ENCODE data around the gene HLA-E.
"Not testable (repeated sequence)": the region's sequence is repeated elsewhere in the genome, so short reads cannot be mapped to it uniquely, and the experiment has no call there.

The HLA-E gene

DNA sequence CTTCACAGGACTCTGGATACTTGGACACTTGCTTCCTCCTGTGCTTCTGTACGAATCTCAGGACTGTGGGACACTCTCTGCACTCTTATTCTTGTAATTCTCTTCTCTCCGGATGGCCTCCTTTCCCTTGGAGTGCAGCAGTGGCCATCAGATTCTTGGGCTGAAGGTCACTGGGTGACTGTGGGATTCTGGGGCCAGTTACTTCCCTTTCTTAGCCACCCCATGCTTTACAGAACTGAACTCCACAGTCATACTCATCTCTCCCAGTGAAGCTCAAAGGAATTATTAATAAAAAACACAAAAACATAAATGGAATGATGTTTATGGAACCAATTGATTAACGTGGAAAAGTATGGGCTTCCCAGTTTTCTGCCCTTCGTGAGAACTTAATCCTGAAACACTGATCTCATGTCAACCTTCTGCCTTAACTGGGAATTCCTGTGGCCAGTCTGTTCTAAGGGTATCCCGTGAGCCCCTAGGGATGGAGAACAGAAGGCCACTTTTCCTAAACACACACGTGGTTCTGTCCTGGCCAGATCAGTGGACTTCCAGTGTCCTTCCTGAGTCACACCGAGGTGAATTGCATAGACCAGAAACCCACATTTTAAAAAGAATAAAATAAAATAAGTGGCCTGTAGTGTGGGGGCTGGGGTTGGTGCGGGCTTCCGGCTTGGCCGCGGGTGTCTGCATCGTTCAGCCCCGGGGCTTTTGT is 23.6 kb upstream of the HLA-E start:
- TF ChIP-seq TOX (CRISPR knock-in tag; IDR thresholded peaks at IDR 0.05; ENCODE audit: borderline replicate concordance), result no peak
- TF ChIP-seq, protein P1, sequence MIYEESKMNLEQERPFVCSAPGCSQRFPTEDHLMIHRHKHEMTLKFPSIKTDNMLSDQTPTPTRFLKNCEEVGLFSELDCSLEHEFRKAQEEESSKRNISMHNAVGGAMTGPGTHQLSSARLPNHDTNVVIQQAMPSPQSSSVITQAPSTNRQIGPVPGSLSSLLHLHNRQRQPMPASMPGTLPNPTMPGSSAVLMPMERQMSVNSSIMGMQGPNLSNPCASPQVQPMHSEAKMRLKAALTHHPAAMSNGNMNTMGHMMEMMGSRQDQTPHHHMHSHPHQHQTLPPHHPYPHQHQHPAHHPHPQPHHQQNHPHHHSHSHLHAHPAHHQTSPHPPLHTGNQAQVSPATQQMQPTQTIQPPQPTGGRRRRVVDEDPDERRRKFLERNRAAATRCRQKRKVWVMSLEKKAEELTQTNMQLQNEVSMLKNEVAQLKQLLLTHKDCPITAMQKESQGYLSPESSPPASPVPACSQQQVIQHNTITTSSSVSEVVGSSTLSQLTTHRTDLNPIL (CRISPR knock-in tag; IDR thresholded peaks at IDR 0.05; ENCODE audit: low read depth), result no peak
- no peak for TF ChIP-seq ISL1 (CRISPR knock-in tag; IDR thresholded peaks at IDR 0.05)
- no peak for TF ChIP-seq ZNF565 (CRISPR knock-in tag; conservative IDR thresholded peaks at IDR 0.05; ENCODE audit: low read depth)
- no peak for TF ChIP-seq PPARA (CRISPR knock-in tag; IDR thresholded peaks at IDR 0.05; ENCODE audit: borderline replicate concordance)
- no peak for TF ChIP-seq ZFP3 (CRISPR knock-in tag; IDR thresholded peaks at IDR 0.05)
- TF ChIP-seq, protein P2, sequence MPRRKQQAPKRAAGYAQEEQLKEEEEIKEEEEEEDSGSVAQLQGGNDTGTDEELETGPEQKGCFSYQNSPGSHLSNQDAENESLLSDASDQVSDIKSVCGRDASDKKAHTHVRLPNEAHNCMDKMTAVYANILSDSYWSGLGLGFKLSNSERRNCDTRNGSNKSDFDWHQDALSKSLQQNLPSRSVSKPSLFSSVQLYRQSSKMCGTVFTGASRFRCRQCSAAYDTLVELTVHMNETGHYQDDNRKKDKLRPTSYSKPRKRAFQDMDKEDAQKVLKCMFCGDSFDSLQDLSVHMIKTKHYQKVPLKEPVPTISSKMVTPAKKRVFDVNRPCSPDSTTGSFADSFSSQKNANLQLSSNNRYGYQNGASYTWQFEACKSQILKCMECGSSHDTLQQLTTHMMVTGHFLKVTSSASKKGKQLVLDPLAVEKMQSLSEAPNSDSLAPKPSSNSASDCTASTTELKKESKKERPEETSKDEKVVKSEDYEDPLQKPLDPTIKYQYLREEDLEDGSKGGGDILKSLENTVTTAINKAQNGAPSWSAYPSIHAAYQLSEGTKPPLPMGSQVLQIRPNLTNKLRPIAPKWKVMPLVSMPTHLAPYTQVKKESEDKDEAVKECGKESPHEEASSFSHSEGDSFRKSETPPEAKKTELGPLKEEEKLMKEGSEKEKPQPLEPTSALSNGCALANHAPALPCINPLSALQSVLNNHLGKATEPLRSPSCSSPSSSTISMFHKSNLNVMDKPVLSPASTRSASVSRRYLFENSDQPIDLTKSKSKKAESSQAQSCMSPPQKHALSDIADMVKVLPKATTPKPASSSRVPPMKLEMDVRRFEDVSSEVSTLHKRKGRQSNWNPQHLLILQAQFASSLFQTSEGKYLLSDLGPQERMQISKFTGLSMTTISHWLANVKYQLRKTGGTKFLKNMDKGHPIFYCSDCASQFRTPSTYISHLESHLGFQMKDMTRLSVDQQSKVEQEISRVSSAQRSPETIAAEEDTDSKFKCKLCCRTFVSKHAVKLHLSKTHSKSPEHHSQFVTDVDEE (CRISPR knock-in tag; IDR thresholded peaks at IDR 0.05), result no peak
- no peak for ATAC-seq

DNA sequence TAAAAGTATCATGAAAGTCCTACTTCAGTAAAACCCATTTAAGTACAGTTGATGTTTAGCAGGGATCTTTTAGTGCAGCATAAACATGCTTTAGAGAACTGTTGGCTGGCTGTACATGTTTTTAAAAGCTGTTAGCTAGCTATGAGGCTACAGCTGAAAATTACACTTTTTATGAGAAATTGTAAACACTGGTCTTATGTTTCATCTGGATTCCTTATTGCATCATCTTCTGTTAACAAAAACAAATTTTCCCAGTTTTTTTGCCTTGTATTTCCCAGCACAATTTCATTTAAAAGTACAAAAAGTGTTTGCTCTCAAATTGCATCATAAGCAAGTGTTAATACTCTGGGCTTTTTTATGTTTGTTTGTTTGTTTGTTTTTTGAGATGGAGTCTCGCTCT is 18.3 kb upstream of the HLA-E start:
- TF ChIP-seq, protein P3, sequence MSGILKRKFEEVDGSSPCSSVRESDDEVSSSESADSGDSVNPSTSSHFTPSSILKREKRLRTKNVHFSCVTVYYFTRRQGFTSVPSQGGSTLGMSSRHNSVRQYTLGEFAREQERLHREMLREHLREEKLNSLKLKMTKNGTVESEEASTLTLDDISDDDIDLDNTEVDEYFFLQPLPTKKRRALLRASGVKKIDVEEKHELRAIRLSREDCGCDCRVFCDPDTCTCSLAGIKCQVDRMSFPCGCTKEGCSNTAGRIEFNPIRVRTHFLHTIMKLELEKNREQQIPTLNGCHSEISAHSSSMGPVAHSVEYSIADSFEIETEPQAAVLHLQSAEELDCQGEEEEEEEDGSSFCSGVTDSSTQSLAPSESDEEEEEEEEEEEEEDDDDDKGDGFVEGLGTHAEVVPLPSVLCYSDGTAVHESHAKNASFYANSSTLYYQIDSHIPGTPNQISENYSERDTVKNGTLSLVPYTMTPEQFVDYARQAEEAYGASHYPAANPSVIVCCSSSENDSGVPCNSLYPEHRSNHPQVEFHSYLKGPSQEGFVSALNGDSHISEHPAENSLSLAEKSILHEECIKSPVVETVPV (CRISPR knock-in tag; IDR thresholded peaks at IDR 0.05), result no peak
- TF ChIP-seq, protein P2 (CRISPR knock-in tag; IDR thresholded peaks at IDR 0.05), result no peak
- no peak for TF ChIP-seq ZFP3 (CRISPR knock-in tag; IDR thresholded peaks at IDR 0.05)
- TF ChIP-seq ZC3H10 (CRISPR knock-in tag; IDR thresholded peaks at IDR 0.05), result no peak
- no peak for TF ChIP-seq TCF4 (CRISPR knock-in tag; IDR thresholded peaks at IDR 0.05; ENCODE audit: borderline replicate concordance)
- TF ChIP-seq OSR1 (CRISPR knock-in tag; IDR thresholded peaks at IDR 0.05), result no peak
- ATAC-seq, result no peak

DNA sequence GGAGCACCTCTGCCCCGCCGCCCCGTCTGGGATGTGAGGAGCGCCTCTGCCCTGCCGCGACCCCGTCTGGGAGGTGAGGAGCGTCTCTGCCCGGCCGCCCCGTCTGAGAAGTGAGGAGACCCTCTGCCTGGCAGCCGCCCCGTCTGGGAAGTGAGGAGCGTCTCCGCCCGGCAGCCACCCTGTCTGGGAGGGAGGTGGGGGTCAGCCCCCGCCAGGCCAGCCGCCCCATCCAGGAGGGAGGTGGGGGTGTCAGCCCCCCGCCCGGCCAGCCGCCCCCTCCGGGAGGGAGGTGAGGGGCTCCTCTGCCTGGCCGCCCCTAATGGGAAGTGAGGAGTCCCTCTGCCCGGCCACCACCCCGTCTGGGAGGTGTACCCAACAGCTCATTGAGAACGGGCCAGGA is 14.2 kb upstream of the HLA-E start:
- not testable (repeated sequence) for ATAC-seq

DNA sequence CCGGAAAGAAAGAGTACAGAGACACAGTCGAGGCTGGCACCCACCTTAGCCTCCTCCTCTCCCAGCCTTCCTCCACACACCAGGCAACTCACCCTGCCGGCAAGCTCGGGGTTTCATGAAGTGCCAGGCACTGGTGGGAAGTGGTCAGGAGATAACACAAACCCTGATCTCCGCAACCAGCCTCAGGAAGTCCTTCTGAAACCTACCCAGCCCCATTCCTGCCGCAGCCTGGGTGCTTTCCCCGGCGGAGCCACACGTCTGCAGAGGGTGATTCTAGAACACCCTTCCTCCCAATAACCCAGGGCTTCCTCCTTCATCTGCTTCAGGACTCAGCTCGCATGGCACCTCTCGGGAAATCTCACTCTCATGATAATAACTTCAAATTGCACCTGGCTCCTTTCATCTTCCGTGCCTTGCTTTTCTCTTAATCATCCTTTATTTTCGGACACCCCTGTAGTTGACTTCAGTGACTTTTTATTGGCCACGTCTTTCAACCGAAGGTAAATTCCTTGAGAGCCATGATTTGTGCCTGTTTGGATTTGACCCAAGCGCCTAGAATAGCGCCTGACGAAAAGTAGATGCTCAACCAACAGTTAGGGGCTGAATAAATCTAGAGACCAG is 8.7 kb upstream of the HLA-E start:
- no peak for ATAC-seq
- TF ChIP-seq, protein P3 (CRISPR knock-in tag; IDR thresholded peaks at IDR 0.05), result no peak
- TF ChIP-seq ZC3H10 (CRISPR knock-in tag; IDR thresholded peaks at IDR 0.05) (no peak), ISL1 (CRISPR knock-in tag; IDR thresholded peaks at IDR 0.05) (no peak), PPARA (CRISPR knock-in tag; IDR thresholded peaks at IDR 0.05; ENCODE audit: borderline replicate concordance) (no peak), TCF4 (CRISPR knock-in tag; IDR thresholded peaks at IDR 0.05; ENCODE audit: borderline replicate concordance) (no peak), ZFP3 (CRISPR knock-in tag; IDR thresholded peaks at IDR 0.05) (no peak), ZNF70 (CRISPR knock-in tag; IDR thresholded peaks at IDR 0.05) (no peak), ZNF565 (CRISPR knock-in tag; conservative IDR thresholded peaks at IDR 0.05; ENCODE audit: low read depth) (no peak)
- TF ChIP-seq, protein P4, sequence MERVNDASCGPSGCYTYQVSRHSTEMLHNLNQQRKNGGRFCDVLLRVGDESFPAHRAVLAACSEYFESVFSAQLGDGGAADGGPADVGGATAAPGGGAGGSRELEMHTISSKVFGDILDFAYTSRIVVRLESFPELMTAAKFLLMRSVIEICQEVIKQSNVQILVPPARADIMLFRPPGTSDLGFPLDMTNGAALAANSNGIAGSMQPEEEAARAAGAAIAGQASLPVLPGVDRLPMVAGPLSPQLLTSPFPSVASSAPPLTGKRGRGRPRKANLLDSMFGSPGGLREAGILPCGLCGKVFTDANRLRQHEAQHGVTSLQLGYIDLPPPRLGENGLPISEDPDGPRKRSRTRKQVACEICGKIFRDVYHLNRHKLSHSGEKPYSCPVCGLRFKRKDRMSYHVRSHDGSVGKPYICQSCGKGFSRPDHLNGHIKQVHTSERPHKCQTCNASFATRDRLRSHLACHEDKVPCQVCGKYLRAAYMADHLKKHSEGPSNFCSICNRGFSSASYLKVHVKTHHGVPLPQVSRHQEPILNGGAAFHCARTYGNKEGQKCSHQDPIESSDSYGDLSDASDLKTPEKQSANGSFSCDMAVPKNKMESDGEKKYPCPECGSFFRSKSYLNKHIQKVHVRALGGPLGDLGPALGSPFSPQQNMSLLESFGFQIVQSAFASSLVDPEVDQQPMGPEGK (CRISPR knock-in tag; IDR thresholded peaks at IDR 0.05; ENCODE audit: borderline replicate concordance), result no peak

Data from SK-N-SH treated with all-trans-retinoic acid at 6 μM for 48 hours (cell line).